ENCODE data around the gene DLEC1. TPM values are rescaled to one million over a fixed set of nuclear protein-coding genes. Genes with fewer than 3 reads are reported as not detected.

Gene DLEC1
- polyA plus RNA-seq, 4 donors, result 0.19 to 1.5 (median 0.85) TPM

DNA sequence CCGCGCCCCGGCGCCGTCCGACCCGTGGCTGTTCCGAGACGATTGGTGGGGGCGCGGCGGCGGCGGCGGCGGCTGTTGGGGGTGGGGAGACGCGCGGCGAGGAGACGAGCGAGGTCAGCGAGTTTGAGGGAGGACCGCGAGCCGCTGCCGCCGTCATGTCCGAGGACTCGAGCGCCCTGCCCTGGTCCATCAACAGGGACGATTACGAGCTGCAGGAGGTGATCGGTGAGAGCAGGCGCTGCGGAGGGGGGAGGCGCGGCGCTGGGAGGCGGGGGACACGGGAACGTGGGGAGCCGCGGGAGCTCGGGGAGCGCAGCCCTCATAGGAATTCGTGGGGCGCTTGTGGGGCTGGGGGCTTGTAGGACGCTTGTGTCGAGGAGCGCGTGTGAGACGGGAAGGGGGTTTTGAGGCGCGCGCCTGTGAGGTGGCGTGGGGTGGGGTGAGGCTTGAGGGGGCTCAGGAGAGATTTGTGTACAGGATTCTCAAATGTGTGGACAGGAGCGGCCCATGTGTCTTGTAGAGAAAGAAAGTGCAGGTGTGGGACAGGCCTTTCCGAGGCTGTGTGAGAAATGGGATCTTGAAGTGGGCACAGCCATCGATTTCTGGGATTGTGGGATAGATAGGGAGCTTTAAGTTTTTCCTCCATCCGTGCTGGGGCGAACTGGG is 126.8 kb downstream of the DLEC1 start:
- 0 to 1% (median 1%) methylated on average over 51 to 62 of the region's 62 CpGs for WGBS, 3 donors
- Histone ChIP-seq H3K27ac (ENCODE audit: low read depth in 1 of 3, low read length in 2 of 3) (peak overlapping the region; percentile 90 to 98 (median 92)), H3K36me3 (ENCODE audit: control insufficient read depth in 3 of 3, insufficient read depth in 2 of 3, low read depth in 1 of 3, low read length in 3 of 3) (no peaks in the 10 kb centered on the region), H3K27me3 (ENCODE audit: control insufficient read depth in 3 of 3, insufficient read depth in 3 of 3, low read length in 3 of 3) (no peaks in the 10 kb centered on the region), H3K9me3 (ENCODE audit: control insufficient read depth in 2 of 2, insufficient read depth in 1 of 2, low read depth in 1 of 2, low read length in 1 of 2) (no peaks in the 10 kb centered on the region), H3K4me1 (ENCODE audit: control insufficient read depth in 3 of 3, insufficient read depth in 2 of 3, low read depth in 1 of 3, low read length in 2 of 3) (peaks cover 10 to 12% (median 10%) of the 10 kb centered on the region in 3 donors), H3K4me3 (ENCODE audit: low read depth in 1 of 3, low read length in 3 of 3) (peak overlapping the region; percentile 68 to 90 (median 78))
- FAIRE-seq (no peak), DNase-seq (peak in 1 of 2 donors; percentile 63)

DNA sequence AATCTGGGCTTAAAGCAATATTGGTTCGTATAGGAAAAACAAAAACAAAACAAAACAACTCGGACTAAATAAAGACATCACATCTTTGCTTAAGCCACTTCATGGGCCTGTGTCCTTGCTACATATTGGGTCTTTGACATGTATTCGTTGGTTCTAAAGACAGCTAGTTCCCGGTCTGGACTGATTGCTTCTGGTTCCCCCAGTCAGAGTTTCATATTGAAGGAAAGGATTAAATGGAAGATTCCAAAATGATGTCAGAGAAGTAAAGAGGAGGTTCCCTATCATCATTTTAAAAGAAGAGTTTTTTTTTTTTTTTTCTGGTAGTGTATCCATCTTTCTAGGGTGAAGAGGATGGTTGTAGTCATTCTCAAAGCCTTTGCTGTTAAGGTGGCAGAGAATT is 128.6 kb downstream of the DLEC1 start:
- peaks cover 10 to 12% (median 11%) of the 10 kb centered on the region in 3 donors for H3K4me1 ChIP-seq (ENCODE audit: control insufficient read depth in 3 of 3, insufficient read depth in 2 of 3, low read depth in 1 of 3, low read length in 2 of 3)
- no peak overlapping the region for H3K27ac ChIP-seq (ENCODE audit: low read depth in 1 of 3, low read length in 2 of 3)
- no peaks in the 10 kb centered on the region for H3K27me3 ChIP-seq (ENCODE audit: control insufficient read depth in 3 of 3, insufficient read depth in 3 of 3, low read length in 3 of 3)
- WGBS, 3 donors, result 83 to 90% (median 85%) methylated on average over 4 of the region's 4 CpGs
- no peaks in the 10 kb centered on the region for H3K36me3 ChIP-seq (ENCODE audit: control insufficient read depth in 3 of 3, insufficient read depth in 2 of 3, low read depth in 1 of 3, low read length in 3 of 3)
- DNase-seq, result no peak
- FAIRE-seq, result no peak
- no peak overlapping the region for H3K4me3 ChIP-seq (ENCODE audit: low read depth in 1 of 3, low read length in 3 of 3)
- H3K9me3 ChIP-seq (ENCODE audit: control insufficient read depth in 2 of 2, insufficient read depth in 1 of 2, low read depth in 1 of 2, low read length in 1 of 2), result no peaks in the 10 kb centered on the region

DNA sequence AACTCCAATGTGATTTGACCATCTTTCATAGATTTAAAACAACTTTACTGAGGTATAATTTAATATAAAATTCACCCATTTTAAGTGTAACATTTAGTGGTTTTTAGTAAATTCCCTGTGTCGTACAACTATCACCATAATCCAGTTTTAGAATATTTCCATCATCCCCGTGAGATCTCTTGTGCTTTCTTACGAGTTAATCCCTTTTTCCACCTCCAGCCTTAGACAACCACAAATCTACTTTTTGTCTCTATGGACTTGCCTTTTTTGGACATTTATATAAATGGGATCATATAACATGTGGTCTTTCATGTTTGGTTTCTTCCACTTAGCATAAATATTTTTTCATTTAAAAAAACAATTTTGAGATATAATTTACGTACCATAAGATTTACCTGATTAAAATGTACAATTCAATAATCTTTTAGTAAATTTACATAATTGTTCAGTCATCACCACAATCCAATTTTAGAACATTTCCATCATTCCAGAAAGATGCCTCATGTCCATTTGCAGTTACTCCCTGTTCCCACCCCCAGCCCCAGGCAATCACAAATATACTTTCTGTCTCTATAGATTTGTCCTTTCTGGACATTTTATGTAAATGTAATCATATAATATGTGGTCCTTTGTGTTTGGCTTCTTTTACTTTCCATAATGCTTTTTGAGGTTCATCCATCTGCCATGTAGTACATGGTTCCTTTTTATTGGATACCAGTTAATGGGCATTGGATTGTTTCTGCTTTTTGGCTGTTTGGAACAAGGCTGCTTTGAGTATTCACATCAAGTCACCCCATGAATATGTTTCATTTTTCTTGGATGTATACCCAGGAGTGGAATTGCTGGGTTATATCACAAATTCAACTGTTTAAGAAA is 129.4 kb downstream of the DLEC1 start:
- DNase-seq (no peak), FAIRE-seq (no peak)
- H3K9me3 ChIP-seq (ENCODE audit: control insufficient read depth in 2 of 2, insufficient read depth in 1 of 2, low read depth in 1 of 2, low read length in 1 of 2), result no peaks in the 10 kb centered on the region
- peaks cover 10 to 13% (median 12%) of the 10 kb centered on the region in 3 donors for H3K4me1 ChIP-seq (ENCODE audit: control insufficient read depth in 3 of 3, insufficient read depth in 2 of 3, low read depth in 1 of 3, low read length in 2 of 3)
- no peaks in the 10 kb centered on the region for H3K36me3 ChIP-seq (ENCODE audit: control insufficient read depth in 3 of 3, insufficient read depth in 2 of 3, low read depth in 1 of 3, low read length in 3 of 3)
- H3K27me3 ChIP-seq (ENCODE audit: control insufficient read depth in 3 of 3, insufficient read depth in 3 of 3, low read length in 3 of 3), result no peaks in the 10 kb centered on the region
- H3K4me3 ChIP-seq (ENCODE audit: low read depth in 1 of 3, low read length in 3 of 3), result no peak overlapping the region
- WGBS, 3 donors, result 94 to 95% (median 94%) methylated on average over 4 of the region's 4 CpGs
- H3K27ac ChIP-seq (ENCODE audit: low read depth in 1 of 3, low read length in 2 of 3), result no peak overlapping the region

DNA sequence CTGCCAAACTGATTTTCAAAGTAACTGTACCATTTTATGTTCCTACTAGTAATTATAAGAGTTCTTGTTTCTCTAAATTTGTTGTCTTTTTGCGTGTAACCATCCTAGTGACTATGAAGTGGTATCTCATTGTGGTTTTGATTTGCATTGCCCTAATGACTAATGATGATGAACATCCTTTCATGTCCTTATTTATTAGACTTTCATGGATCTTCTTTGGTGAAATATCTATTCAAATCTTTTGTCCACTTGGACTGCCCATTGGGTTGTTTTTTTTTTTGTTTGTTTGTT is 130.0 kb downstream of the DLEC1 start:
- FAIRE-seq (no peak), DNase-seq (no peak)
- Histone ChIP-seq H3K9me3 (ENCODE audit: control insufficient read depth in 2 of 2, insufficient read depth in 1 of 2, low read depth in 1 of 2, low read length in 1 of 2) (no peaks in the 10 kb centered on the region), H3K27ac (ENCODE audit: low read depth in 1 of 3, low read length in 2 of 3) (no peak overlapping the region), H3K27me3 (ENCODE audit: control insufficient read depth in 3 of 3, insufficient read depth in 3 of 3, low read length in 3 of 3) (no peaks in the 10 kb centered on the region), H3K4me3 (ENCODE audit: low read depth in 1 of 3, low read length in 3 of 3) (no peak overlapping the region), H3K4me1 (ENCODE audit: control insufficient read depth in 3 of 3, insufficient read depth in 2 of 3, low read depth in 1 of 3, low read length in 2 of 3) (peaks cover 10 to 11% (median 11%) of the 10 kb centered on the region in 3 donors), H3K36me3 (ENCODE audit: control insufficient read depth in 3 of 3, insufficient read depth in 2 of 3, low read depth in 1 of 3, low read length in 3 of 3) (no peaks in the 10 kb centered on the region)
- WGBS, 3 donors, result 58 to 75% (median 74%) methylated on average over 1 of the region's 1 CpG

DNA sequence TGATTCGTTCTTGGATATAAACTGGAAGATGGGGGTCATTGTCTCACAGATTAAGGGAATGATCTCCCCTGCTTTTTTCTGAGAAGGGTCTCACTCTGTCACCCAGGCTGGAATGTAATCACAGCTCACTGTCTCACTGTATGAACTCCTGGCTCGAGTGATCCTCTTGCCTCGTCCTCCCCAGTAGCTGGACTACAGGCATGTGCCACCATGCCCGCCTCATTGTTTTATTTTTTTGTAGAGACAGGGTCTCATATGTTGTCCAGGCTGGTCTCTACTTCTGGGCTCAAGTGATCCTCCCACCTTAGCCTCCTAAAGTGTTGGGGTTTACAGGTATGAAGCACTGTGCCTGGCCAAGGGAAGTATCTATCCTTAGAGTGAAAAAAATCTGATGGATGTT is 131.7 kb downstream of the DLEC1 start:
- DNase-seq, result no peak
- 85 to 90% (median 86%) methylated on average over 4 of the region's 4 CpGs for WGBS, 3 donors
- Histone ChIP-seq H3K36me3 (ENCODE audit: control insufficient read depth in 3 of 3, insufficient read depth in 2 of 3, low read depth in 1 of 3, low read length in 3 of 3) (no peaks in the 10 kb centered on the region), H3K9me3 (ENCODE audit: control insufficient read depth in 2 of 2, insufficient read depth in 1 of 2, low read depth in 1 of 2, low read length in 1 of 2) (no peaks in the 10 kb centered on the region), H3K27ac (ENCODE audit: low read depth in 1 of 3, low read length in 2 of 3) (no peak overlapping the region), H3K4me1 (ENCODE audit: control insufficient read depth in 3 of 3, insufficient read depth in 2 of 3, low read depth in 1 of 3, low read length in 2 of 3) (peaks cover 6 to 10% (median 10%) of the 10 kb centered on the region in 3 donors), H3K4me3 (ENCODE audit: low read depth in 1 of 3, low read length in 3 of 3) (no peak overlapping the region), H3K27me3 (ENCODE audit: control insufficient read depth in 3 of 3, insufficient read depth in 3 of 3, low read length in 3 of 3) (no peaks in the 10 kb centered on the region)
- no peak for FAIRE-seq

DNA sequence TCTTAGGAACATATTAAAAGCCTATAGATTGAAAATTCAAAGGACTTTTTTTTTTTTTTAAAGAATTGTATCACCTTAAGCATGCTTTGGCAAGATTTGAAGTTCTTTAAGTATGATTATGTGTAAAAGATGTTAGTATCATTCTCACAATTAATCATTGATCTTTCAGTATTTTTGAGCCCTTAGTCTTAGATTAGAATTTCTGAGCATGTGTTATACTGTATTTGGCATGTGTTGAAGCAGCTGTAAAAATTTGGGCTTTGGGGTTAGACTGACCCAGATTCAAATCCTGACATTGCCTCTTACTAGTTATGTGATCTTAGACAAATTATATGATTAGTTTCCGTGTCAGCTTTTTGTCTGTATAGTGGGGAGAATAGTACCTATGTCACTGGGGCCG is 132.6 kb downstream of the DLEC1 start:
- H3K36me3 ChIP-seq (ENCODE audit: control insufficient read depth in 3 of 3, insufficient read depth in 2 of 3, low read depth in 1 of 3, low read length in 3 of 3), result no peaks in the 10 kb centered on the region
- H3K27ac ChIP-seq (ENCODE audit: low read depth in 1 of 3, low read length in 2 of 3), result no peak overlapping the region
- FAIRE-seq, result no peak
- no peak for DNase-seq
- no peaks in the 10 kb centered on the region for H3K27me3 ChIP-seq (ENCODE audit: control insufficient read depth in 3 of 3, insufficient read depth in 3 of 3, low read length in 3 of 3)
- 67 to 86% (median 75%) methylated on average over 2 of the region's 2 CpGs for WGBS, 3 donors
- H3K4me3 ChIP-seq (ENCODE audit: low read depth in 1 of 3, low read length in 3 of 3), result no peak overlapping the region
- H3K4me1 ChIP-seq (ENCODE audit: control insufficient read depth in 3 of 3, insufficient read depth in 2 of 3, low read depth in 1 of 3, low read length in 2 of 3), result peaks cover 6 to 10% (median 9%) of the 10 kb centered on the region in 3 donors
- H3K9me3 ChIP-seq (ENCODE audit: control insufficient read depth in 2 of 2, insufficient read depth in 1 of 2, low read depth in 1 of 2, low read length in 1 of 2), result no peaks in the 10 kb centered on the region

Other genes starting within 250 kb of the DLEC1 start
- 10 to 100 TPM; 11.6 to 26.4 (median 14.5) TPM for gene CTDSPL, start 177.3 kb upstream of the DLEC1 start, polyA plus RNA-seq
- 100 to 1,000 TPM in 3 of 4 donors, 10 to 100 TPM in 1; 57.6 to 266 (median 154) TPM for gene VILL, start 48.4 kb upstream of the DLEC1 start, polyA plus RNA-seq
- gene PLCD1, start 9.6 kb upstream of the DLEC1 start, polyA plus RNA-seq, result 10 to 100 TPM in 2 of 4 donors, 1 to 10 TPM in 2; 7.8 to 20.7 (median 12.6) TPM
- 100 to 1,000 TPM in 3 of 4 donors, 10 to 100 TPM in 1; 59.6 to 443 (median 210) TPM for gene ACAA1, start 97.9 kb downstream of the DLEC1 start, polyA plus RNA-seq
- gene MYD88, start 99.5 kb downstream of the DLEC1 start, polyA plus RNA-seq, result 10 to 100 TPM; 30.5 to 62.2 (median 41.8) TPM
- gene OXSR1, start 126.3 kb downstream of the DLEC1 start, polyA plus RNA-seq, result 10 to 100 TPM; 15.3 to 30.5 (median 19.8) TPM
- gene SLC22A13, start 226.6 kb downstream of the DLEC1 start, polyA plus RNA-seq, result under 1 TPM in 2 of 4 donors, not detected in 2; 0.15 to 0.18 TPM
- under 1 TPM in 3 of 4 donors, not detected in 1; 0.04 to 0.27 (median 0.09) TPM for gene SLC22A14, start 243.1 kb downstream of the DLEC1 start, polyA plus RNA-seq